ENCODE measurements around the gene C19orf33.
"Not testable (repeated sequence)": the region's sequence is repeated elsewhere in the genome, so short reads cannot be mapped to it uniquely, and the experiment has no call there.

Gene C19orf33

DNA sequence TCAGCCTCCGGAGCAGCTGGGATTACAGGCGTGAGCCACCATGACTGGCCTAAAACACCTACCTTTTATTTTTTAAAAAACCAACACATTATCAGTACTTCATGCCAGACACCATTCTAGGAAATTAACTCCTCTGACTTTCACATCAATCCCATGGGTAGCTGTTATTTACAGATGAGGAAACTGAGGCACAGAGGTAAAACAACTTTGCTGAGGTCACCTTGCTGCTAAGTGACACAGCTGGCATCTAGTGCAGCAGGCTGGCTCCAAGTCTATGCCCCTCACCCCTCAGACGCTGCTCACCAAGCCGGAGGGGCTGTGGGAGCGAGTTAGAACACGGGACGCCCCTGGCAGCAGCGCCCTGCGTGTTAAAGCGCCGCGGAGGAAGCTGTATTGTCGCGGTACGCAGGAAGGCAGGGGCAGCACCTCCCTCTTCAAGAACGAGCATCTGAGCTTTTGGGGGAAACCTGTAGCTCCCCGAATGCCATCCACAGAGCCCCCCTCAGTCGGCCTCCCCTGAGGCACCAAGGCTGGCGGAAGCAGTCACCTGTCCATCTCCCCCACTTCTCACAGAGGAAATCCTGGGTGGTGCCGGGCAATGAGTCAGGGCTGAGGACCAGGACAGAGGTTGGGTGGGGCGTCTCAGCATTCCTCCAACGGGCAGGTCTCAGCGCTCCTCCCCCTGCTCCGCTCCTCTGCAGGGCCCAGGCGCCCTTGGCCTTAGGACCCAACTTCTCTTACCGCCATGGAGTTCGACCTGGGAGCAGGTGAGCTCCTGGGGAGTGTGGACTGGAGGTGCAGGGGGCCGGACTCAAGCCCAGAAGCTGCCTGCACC is at the start of gene C19orf33:
C19orf33 (plus strand) TSS at position 735 of the 835 bp plus-strand sequence; CDS start at position 746, 11 bp downstream.
- H3K4me3 ChIP-seq (ENCODE audit: low read length in 2 of 2), result no peak within 1 kb of the TSS
- H3K27ac ChIP-seq (ENCODE audit: low read length), result no peak within 1 kb of the TSS
- no peak within 1 kb of the TSS for H3K9ac ChIP-seq (ENCODE audit: low read length in 2 of 2)
- H3K9me3 ChIP-seq (ENCODE audit: control insufficient read depth in 2 of 2, low read length in 2 of 2), result no peaks in the 10 kb centered on the region
- H3K36me3 ChIP-seq (ENCODE audit: control insufficient read depth in 2 of 2, insufficient read depth in 2 of 2, low read length in 2 of 2), result peaks cover 5 to 18% of the 10 kb centered on the region in 2 donors
- no peaks in the 10 kb centered on the region for H3K4me1 ChIP-seq (ENCODE audit: control insufficient read depth, insufficient read depth, low read length)
- no peaks in the 10 kb centered on the region for H3K27me3 ChIP-seq (ENCODE audit: control insufficient read depth in 1 of 2, insufficient read depth in 2 of 2, low read length in 2 of 2)

DNA sequence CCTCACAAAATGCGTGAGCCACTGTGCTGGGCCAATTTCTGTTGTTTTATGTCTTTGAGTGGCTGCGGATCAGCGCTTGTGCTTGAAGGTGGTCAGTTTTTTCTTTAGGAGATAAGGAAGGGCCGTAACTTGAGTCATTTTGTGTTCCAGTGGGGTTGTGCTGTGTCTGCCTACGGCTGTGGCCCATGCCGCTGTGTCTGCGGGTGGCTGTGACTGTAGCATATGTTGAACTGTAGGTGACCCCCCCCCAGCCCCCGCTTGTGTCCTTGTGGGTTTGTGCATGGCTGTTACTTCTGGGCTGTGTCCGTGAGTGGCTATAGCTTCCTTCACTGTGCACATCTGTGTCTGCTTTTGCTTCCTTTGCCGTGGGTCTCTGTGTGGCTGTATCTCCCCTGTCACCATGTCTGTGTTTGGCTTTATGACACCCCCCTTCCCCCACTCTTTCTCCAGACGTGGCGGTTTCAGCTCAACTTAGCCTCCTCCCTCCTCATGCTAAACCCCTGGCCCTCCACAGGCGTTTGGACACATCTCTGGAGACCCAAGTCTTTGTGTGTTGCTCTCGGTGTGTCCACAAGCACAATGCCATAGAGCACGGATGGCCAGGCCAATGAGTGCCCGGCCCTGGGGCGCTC is 48.6 kb upstream of the C19orf33 start:
- H3K27ac ChIP-seq (ENCODE audit: low read length), result peak overlapping the region; percentile 100
- peaks cover 0 to 4% of the 10 kb centered on the region in 2 donors for H3K36me3 ChIP-seq (ENCODE audit: control insufficient read depth in 2 of 2, insufficient read depth in 2 of 2, low read length in 2 of 2)
- peaks cover 42% of the 10 kb centered on the region for H3K4me1 ChIP-seq (ENCODE audit: control insufficient read depth, insufficient read depth, low read length)
- H3K4me3 ChIP-seq (ENCODE audit: low read length in 2 of 2), result peak overlapping the region; percentile 80 to 86
- H3K9ac ChIP-seq (ENCODE audit: low read length in 2 of 2), result peak overlapping the region; percentile 79 to 100
- no peaks in the 10 kb centered on the region for H3K9me3 ChIP-seq (ENCODE audit: control insufficient read depth in 2 of 2, low read length in 2 of 2)
- no peaks in the 10 kb centered on the region for H3K27me3 ChIP-seq (ENCODE audit: control insufficient read depth in 1 of 2, insufficient read depth in 2 of 2, low read length in 2 of 2)

GRCh38 chr19:38261942-38262341 is 42.1 kb upstream of the C19orf33 start:
- not testable (repeated sequence) for H3K4me3 ChIP-seq (ENCODE audit: low read length in 2 of 2); H3K9ac ChIP-seq (ENCODE audit: low read length in 2 of 2); H3K27ac ChIP-seq (ENCODE audit: low read length); H3K36me3 ChIP-seq (ENCODE audit: control insufficient read depth in 2 of 2, insufficient read depth in 2 of 2, low read length in 2 of 2); H3K9me3 ChIP-seq (ENCODE audit: control insufficient read depth in 2 of 2, low read length in 2 of 2)
- H3K4me1 ChIP-seq (ENCODE audit: control insufficient read depth, insufficient read depth, low read length), result peaks cover 15% of the 10 kb centered on the region
- H3K27me3 ChIP-seq (ENCODE audit: control insufficient read depth in 1 of 2, insufficient read depth in 2 of 2, low read length in 2 of 2), result peaks cover 7 to 19% of the 10 kb centered on the region in 2 donors

- Histone ChIP-seq H3K9ac (ENCODE audit: low read length in 2 of 2) (no peak overlapping the region), H3K9me3 (ENCODE audit: control insufficient read depth in 2 of 2, low read length in 2 of 2) (no peaks in the 10 kb centered on the region), H3K36me3 (ENCODE audit: control insufficient read depth in 2 of 2, insufficient read depth in 2 of 2, low read length in 2 of 2) (no peaks in the 10 kb centered on the region), H3K4me3 (ENCODE audit: low read length in 2 of 2) (no peak overlapping the region), H3K4me1 (ENCODE audit: control insufficient read depth, insufficient read depth, low read length) (peaks cover 15% of the 10 kb centered on the region), H3K27ac (ENCODE audit: low read length) (no peak overlapping the region), H3K27me3 (ENCODE audit: control insufficient read depth in 1 of 2, insufficient read depth in 2 of 2, low read length in 2 of 2) (peaks cover 7 to 19% of the 10 kb centered on the region in 2 donors)
These were observed 41.3 kb upstream of the C19orf33 start for GRCh38 chr19:38262585-38263268.

DNA sequence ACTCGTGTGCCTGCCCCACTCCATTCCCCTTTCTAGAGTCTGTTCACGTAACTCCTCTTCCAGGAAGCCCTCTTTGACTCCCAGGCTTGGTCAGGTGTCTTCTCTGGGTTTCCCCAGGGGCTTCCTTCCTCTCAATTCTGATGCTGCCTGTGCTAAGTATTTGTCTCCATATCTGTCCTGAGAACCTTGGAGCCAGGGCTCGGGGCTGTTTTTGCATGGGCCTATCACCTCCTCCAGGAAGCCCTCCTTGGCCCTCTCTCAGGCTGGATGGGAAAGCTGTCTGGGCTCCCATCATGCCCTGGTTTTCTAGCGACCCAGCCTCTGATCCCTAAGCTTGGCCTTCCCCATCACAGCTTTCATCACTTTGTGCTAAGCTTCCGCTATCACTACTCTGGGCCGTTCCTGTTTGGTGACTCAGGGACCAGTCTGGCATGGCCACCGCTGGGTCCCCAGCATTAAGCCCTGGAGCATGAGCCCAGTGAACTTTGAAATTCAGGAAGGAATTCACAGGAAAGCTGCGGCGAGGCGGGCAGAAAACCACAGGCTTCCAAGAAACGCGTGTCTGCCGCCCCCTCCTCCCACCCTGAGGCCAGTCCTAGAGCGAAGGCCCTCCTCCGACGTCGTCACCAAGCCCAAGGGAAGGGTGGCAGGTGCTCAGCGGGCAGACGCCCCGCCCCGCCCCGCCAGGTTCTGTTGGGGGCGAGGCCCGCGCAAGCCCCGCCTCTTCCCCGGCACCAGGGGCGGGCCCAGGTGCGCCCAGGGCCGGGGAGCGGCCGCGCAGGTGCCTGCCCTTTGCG is 40.2 kb upstream of the C19orf33 start:
- Histone ChIP-seq H3K4me1 (ENCODE audit: control insufficient read depth, insufficient read depth, low read length) (peaks cover 15% of the 10 kb centered on the region), H3K27ac (ENCODE audit: low read length) (no peak overlapping the region), H3K4me3 (ENCODE audit: low read length in 2 of 2) (peak overlapping the region; percentile 40 to 69), H3K36me3 (ENCODE audit: control insufficient read depth in 2 of 2, insufficient read depth in 2 of 2, low read length in 2 of 2) (no peaks in the 10 kb centered on the region), H3K9me3 (ENCODE audit: control insufficient read depth in 2 of 2, low read length in 2 of 2) (no peaks in the 10 kb centered on the region), H3K9ac (ENCODE audit: low read length in 2 of 2) (no peak overlapping the region), H3K27me3 (ENCODE audit: control insufficient read depth in 1 of 2, insufficient read depth in 2 of 2, low read length in 2 of 2) (peaks cover 7 to 19% of the 10 kb centered on the region in 2 donors)

DNA sequence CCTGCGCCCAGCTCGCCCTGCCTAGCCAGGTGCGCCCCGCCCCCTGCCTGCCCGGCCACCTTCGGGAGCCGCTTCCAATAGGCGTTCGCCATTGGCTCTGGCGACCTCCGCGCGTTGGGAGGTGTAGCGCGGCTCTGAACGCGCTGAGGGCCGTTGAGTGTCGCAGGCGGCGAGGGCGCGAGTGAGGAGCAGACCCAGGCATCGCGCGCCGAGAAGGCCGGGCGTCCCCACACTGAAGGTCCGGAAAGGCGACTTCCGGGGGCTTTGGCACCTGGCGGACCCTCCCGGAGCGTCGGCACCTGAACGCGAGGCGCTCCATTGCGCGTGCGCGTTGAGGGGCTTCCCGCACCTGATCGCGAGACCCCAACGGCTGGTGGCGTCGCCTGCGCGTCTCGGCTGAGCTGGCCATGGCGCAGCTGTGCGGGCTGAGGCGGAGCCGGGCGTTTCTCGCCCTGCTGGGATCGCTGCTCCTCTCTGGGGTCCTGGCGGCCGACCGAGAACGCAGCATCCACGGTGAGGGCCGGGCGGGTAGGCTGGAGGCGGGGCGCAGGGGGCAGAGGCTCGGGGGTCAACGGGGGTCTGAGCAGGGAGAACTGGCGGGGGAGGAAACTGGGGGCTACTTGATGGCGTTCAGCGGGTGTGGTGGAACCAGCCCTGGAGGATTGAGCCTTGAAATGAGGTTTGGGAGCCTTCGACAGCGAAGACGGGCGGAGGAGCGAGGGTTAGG is 39.4 kb upstream of the C19orf33 start, which contains the start of gene SPINT2:
SPINT2 (plus strand) TSS at position 88 of the 727 bp plus-strand sequence; CDS start at position 408, 320 bp downstream.
- peak within 1 kb of the TSS; percentile 28 to 36 for H3K9ac ChIP-seq (ENCODE audit: low read length in 2 of 2)
- H3K4me3 ChIP-seq (ENCODE audit: low read length in 2 of 2), result peak within 1 kb of the TSS; percentile 40 to 69

DNA sequence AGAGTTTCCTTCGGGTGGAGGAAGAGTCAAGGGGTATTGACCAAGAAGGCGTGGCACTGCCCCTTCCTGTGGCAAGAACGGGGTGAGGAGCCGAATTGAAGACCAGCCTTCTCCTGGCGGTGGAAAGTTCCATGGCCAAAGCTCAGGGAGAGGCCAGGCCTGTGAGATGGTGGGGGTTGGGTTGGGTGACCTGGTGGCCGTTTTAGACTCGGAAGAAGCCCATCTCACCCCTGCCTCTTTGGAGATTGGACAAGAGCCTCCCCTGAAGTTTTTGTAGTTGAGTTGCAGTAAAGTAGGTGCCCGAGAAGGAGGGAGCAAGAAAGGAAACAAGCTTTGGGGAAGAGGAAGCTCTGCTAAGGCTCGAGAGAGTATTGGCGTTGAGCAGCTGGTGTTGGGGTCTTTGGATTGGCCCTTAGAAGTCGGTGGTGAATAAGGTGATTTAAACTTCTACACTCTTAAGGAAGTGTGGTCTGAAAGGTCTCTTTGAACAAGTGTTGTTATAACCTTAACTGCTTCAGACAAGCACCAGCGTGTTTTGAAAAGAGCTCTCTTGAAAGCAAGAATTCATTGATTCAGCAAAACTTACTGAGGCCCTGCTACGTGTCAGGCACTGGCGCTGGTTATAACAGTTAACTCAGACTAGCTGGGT is 38.7 kb upstream of the C19orf33 start:
- H3K4me1 ChIP-seq (ENCODE audit: control insufficient read depth, insufficient read depth, low read length), result peaks cover 15% of the 10 kb centered on the region

More for the DNA sequence above, 39.4 kb upstream of the C19orf33 start, which contains the start of gene SPINT2:
- Histone ChIP-seq H3K4me1 (ENCODE audit: control insufficient read depth, insufficient read depth, low read length) (peaks cover 15% of the 10 kb centered on the region), H3K36me3 (ENCODE audit: control insufficient read depth in 2 of 2, insufficient read depth in 2 of 2, low read length in 2 of 2) (no peaks in the 10 kb centered on the region), H3K27ac (ENCODE audit: low read length) (no peak within 1 kb of the TSS), H3K27me3 (ENCODE audit: control insufficient read depth in 1 of 2, insufficient read depth in 2 of 2, low read length in 2 of 2) (peaks cover 7 to 19% of the 10 kb centered on the region in 2 donors), H3K9me3 (ENCODE audit: control insufficient read depth in 2 of 2, low read length in 2 of 2) (no peaks in the 10 kb centered on the region)

DNA sequence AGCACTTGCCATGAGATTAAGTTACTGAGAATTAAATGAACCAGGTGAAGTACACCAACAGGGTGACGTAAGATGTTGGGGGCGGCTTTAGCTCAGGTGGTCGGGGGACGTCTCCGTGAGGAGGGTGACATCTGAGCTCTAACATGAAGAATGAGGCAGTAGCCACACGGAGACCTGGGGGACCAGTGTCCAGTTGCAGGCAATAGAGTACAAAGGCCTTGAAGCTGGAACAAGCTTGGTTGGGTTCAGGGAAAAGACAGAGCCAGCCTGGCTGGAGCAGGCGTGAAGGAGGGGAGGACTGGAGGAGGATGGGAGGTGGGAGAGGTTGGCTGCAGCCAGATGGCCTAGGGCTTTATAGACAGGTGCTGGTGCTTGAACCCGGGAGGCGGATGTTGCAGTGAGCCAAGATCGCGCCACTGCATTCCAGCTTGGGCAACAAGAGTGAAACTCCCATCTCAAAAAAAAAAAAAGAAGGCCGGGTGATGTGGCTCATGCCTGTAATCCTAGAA is 38.1 kb upstream of the C19orf33 start:
- H3K9me3 ChIP-seq (ENCODE audit: control insufficient read depth in 2 of 2, low read length in 2 of 2), result no peaks in the 10 kb centered on the region

More for the DNA sequence above, 38.7 kb upstream of the C19orf33 start:
- no peak overlapping the region for H3K9ac ChIP-seq (ENCODE audit: low read length in 2 of 2)
- no peak overlapping the region for H3K27ac ChIP-seq (ENCODE audit: low read length)
- no peaks in the 10 kb centered on the region for H3K36me3 ChIP-seq (ENCODE audit: control insufficient read depth in 2 of 2, insufficient read depth in 2 of 2, low read length in 2 of 2)
- H3K9me3 ChIP-seq (ENCODE audit: control insufficient read depth in 2 of 2, low read length in 2 of 2), result no peaks in the 10 kb centered on the region
- peaks cover 7 to 19% of the 10 kb centered on the region in 2 donors for H3K27me3 ChIP-seq (ENCODE audit: control insufficient read depth in 1 of 2, insufficient read depth in 2 of 2, low read length in 2 of 2)
- peak overlapping the region in 1 of 2 donors; percentile 35 for H3K4me3 ChIP-seq (ENCODE audit: low read length in 2 of 2)

GRCh38 chr19:38266981-38267597 is 37.0 kb upstream of the C19orf33 start:
- peaks cover 15% of the 10 kb centered on the region for H3K4me1 ChIP-seq (ENCODE audit: control insufficient read depth, insufficient read depth, low read length)
- H3K4me3 ChIP-seq (ENCODE audit: low read length in 2 of 2), result no peak overlapping the region

More for the DNA sequence above, 38.1 kb upstream of the C19orf33 start:
- H3K4me1 ChIP-seq (ENCODE audit: control insufficient read depth, insufficient read depth, low read length), result peaks cover 15% of the 10 kb centered on the region
- no peak overlapping the region for H3K4me3 ChIP-seq (ENCODE audit: low read length in 2 of 2)
- no peak overlapping the region for H3K9ac ChIP-seq (ENCODE audit: low read length in 2 of 2)
- H3K36me3 ChIP-seq (ENCODE audit: control insufficient read depth in 2 of 2, insufficient read depth in 2 of 2, low read length in 2 of 2), result no peaks in the 10 kb centered on the region
- H3K27ac ChIP-seq (ENCODE audit: low read length), result no peak overlapping the region
- H3K27me3 ChIP-seq (ENCODE audit: control insufficient read depth in 1 of 2, insufficient read depth in 2 of 2, low read length in 2 of 2), result peaks cover 7 to 19% of the 10 kb centered on the region in 2 donors

More at GRCh38 chr19:38266981-38267597, 37.0 kb upstream of the C19orf33 start:
- Histone ChIP-seq H3K9ac (ENCODE audit: low read length in 2 of 2) (no peak overlapping the region), H3K27me3 (ENCODE audit: control insufficient read depth in 1 of 2, insufficient read depth in 2 of 2, low read length in 2 of 2) (peaks cover 7 to 19% of the 10 kb centered on the region in 2 donors), H3K36me3 (ENCODE audit: control insufficient read depth in 2 of 2, insufficient read depth in 2 of 2, low read length in 2 of 2) (no peaks in the 10 kb centered on the region), H3K9me3 (ENCODE audit: control insufficient read depth in 2 of 2, low read length in 2 of 2) (no peaks in the 10 kb centered on the region), H3K27ac (ENCODE audit: low read length) (no peak overlapping the region)
